ENCODE measurements around the gene AKR7A3. TPM values are rescaled to one million over a fixed set of nuclear protein-coding genes. Genes with fewer than 3 reads are reported as not detected.

Gene AKR7A3
- 0.51 and 0.65 TPM in 2 replicates for total RNA-seq

GRCh38 chr1:19288324-19289241, at the start of gene AKR7A3:
Gene AKR7A3 (minus strand): TSS chr1:19288770. CDS start chr1:19288709, 61 bp downstream.

GRCh38 chr1:19311931-19312781, 23.6 kb upstream of the AKR7A3 start, which contains the start of the genes AKR7A2 and SLC66A1:
Gene AKR7A2 (minus strand): TSS chr1:19312144. CDS start chr1:19312124, 20 bp downstream.
Gene SLC66A1 (plus strand): TSS chr1:19312326. CDS start chr1:19317678, 5,352 bp downstream.

GRCh38 chr1:19251305-19252196, 37.0 kb downstream of the AKR7A3 start, which contains the start of the genes EMC1 and MRTO4:
Gene EMC1 (minus strand): TSS chr1:19251524. CDS start chr1:19251509, 15 bp downstream.
Gene MRTO4 (plus strand): TSS chr1:19251805. CDS start chr1:19251836, 31 bp downstream.

Other genes with a start within 250 kb of the AKR7A3 start
- gene UBR4, start 78.5 kb downstream of the AKR7A3 start, total RNA-seq, result 95.3 and 115 TPM in 2 replicates
- gene EMC1, start 37.2 kb downstream of the AKR7A3 start, total RNA-seq, result 61.4 and 96.3 TPM in 2 replicates
- gene MRTO4, start 37.0 kb downstream of the AKR7A3 start, total RNA-seq, result 25.9 and 63.7 TPM in 2 replicates
- 102 and 116 TPM in 2 replicates for gene AKR7A2, start 23.4 kb upstream of the AKR7A3 start, total RNA-seq
- gene SLC66A1, start 23.6 kb upstream of the AKR7A3 start, total RNA-seq, result 25.6 and 36.8 TPM in 2 replicates
- 112 and 125 TPM in 2 replicates for gene CAPZB, start 196.8 kb upstream of the AKR7A3 start, total RNA-seq